SW 1271 (cell line): ENCODE data around the gene RBM28.
A peak's percentile ranks its signal among the peaks of the same experiment; 100 is the strongest.
"Not testable (repeated sequence)": the region's sequence is repeated elsewhere in the genome, so short reads cannot be mapped to it uniquely, and the experiment has no call there.

Experiments used
- DNase-seq, 2 experiments: peaks; one replicate each; lab custom pipeline; 2025; lab: John Stamatoyannopoulos, UW

Gene RBM28

GRCh38 chr7:128347647-128348097, 4.0 kb upstream of the RBM28 start:
- DNase-seq, result peak in 1 of 2 experiments; percentile 21

GRCh38 chr7:128344431-128344774, 695 bp upstream of the RBM28 start:
- no peak for DNase-seq

- DNase-seq, result no peak
Observed at GRCh38 chr7:128341733-128342132, 2.0 kb downstream of the RBM28 start.

GRCh38 chr7:128335730-128336129, 8.0 kb downstream of the RBM28 start:
- no peak for DNase-seq

- DNase-seq, result no peak
Observed at GRCh38 chr7:128324368-128324680, 19.4 kb downstream of the RBM28 start.

- no peak for DNase-seq
Observed at GRCh38 chr7:128323459-128324367, 20.0 kb downstream of the RBM28 start.

GRCh38 chr7:128323040-128323439, 20.7 kb downstream of the RBM28 start:
- DNase-seq, result no peak

- DNase-seq, result peak in 1 of 2 experiments; percentile 23
Observed at GRCh38 chr7:128322040-128322643, 21.6 kb downstream of the RBM28 start.

GRCh38 chr7:128321044-128321422, 22.7 kb downstream of the RBM28 start:
- DNase-seq, result no peak

- DNase-seq, result no peak
Observed at GRCh38 chr7:128318691-128319090, 25.0 kb downstream of the RBM28 start.

- DNase-seq, result no peak
Observed at GRCh38 chr7:128311013-128311412, 32.7 kb downstream of the RBM28 start.

GRCh38 chr7:128310499-128310898, 33.2 kb downstream of the RBM28 start:
- DNase-seq, result no peak

- DNase-seq, result no peak
Observed at GRCh38 chr7:128309976-128310375, 33.7 kb downstream of the RBM28 start.

- no peak for DNase-seq
Observed at GRCh38 chr7:128309124-128309523, 34.6 kb downstream of the RBM28 start.

- no peak for DNase-seq
Observed at GRCh38 chr7:128307061-128307460, 36.6 kb downstream of the RBM28 start.

GRCh38 chr7:128304212-128304611, 39.5 kb downstream of the RBM28 start:
- no peak for DNase-seq

GRCh38 chr7:128303643-128304042, 40.1 kb downstream of the RBM28 start:
- DNase-seq, result no peak

- DNase-seq, result no peak
Observed at GRCh38 chr7:128303133-128303532, 40.6 kb downstream of the RBM28 start.

GRCh38 chr7:128302139-128302538, 41.6 kb downstream of the RBM28 start:
- DNase-seq, result no peak

- DNase-seq, result no peak
Observed at GRCh38 chr7:128299109-128299607, 44.5 kb downstream of the RBM28 start.

- not testable (repeated sequence) for DNase-seq
Observed at GRCh38 chr7:128298004-128298403, 45.7 kb downstream of the RBM28 start.

- no peak for DNase-seq
Observed at GRCh38 chr7:128287556-128287955, 56.2 kb downstream of the RBM28 start.

- no peak for DNase-seq
Observed at GRCh38 chr7:128284102-128284501, 59.6 kb downstream of the RBM28 start.
